Adrenal gland (tissue), 12 donors: Measurements from ENCODE around the gene PTPRE. TPM values are rescaled to one million over a fixed set of nuclear protein-coding genes. Genes with fewer than 3 reads are reported as not detected.
A peak's percentile ranks its signal among the peaks of the same experiment; 100 is the strongest.

ENCODE experiments used
- DNase-seq, 7 donors: peaks; one replicate each; pipeline ENCODE4 v3.0.0-alpha.2; 2019 to 2020
- H3K27ac ChIP-seq, 5 donors: fragments of 200-600 bp; sonication (generic) in 4 of 5; 1 replicate in 3 of 5; 2 replicates in 2 of 5; pipeline versions ENCODE4 v1.5.1 to v1.8.0; 2016 to 2020; ENCODE audit warnings: mild to moderate bottlenecking in 1 of 5
- H3K27me3 ChIP-seq: fragments of 200-600 bp; 2 replicates; pipeline ENCODE4 v1.8.0; 2021
- H3K36me3 ChIP-seq, 2 donors: fragments of 200-600 bp; replicated peaks in 1 of 2; 1 replicate in 1 of 2; 2 replicates in 1 of 2; pipeline versions ENCODE4 v1.5.1 to v1.8.0; 2018 to 2022
- H3K4me1 ChIP-seq, 2 donors: fragments of 200-600 bp; replicated peaks in 1 of 2; 1 replicate in 1 of 2; 2 replicates in 1 of 2; pipeline versions ENCODE4 v1.5.1 to v1.8.0; 2018 to 2021
- H3K4me3 ChIP-seq, 4 donors: fragments of 200-600 bp; sonication (generic) in 3 of 4; one replicate each; pipeline ENCODE4 v1.5.1; 2016 to 2018
- H3K9me3 ChIP-seq, 3 donors: fragments of 200-600 bp; sonication (generic) in 1 of 3; replicated peaks in 1 of 3; 1 replicate in 2 of 3; 2 replicates in 1 of 3; pipeline versions ENCODE4 v1.5.1 to v1.8.0; 2016 to 2021
- POLR2A ChIP-seq, 2 donors: fragments of 450-650 bp; IDR thresholded peaks; one replicate each; pipeline ENCODE4 v1.6.1; 2017; ENCODE audit warnings: antibody characterized with exemption in 2 of 2, mild to moderate bottlenecking in 2 of 2, moderate library complexity in 1 of 2
- WGBS, 4 donors: extraction: QIAGEN DNeasy Blood & Tissue Kit in 2 of 4; methylation state at CpG; one replicate each; pipeline versions ENCODE4 v1.1.5 to v1.1.7; 2013 to 2017; 5-methylcytosine and 5-hydroxymethylcytosine counted together
- intact Hi-C, 2 donors: fragments of 100-400 bp; cut with DNase I; formaldehyde crosslinking; loops; one replicate each; pipeline versions ENCODE4 v1.14.1 to v1.15.0; 2022 to 2023
- polyA plus RNA-seq, 3 donors: library from polyadenylated mRNA; stranded (reverse); fragments of 200-250 nt in 2 of 3; fragments of 350-450 nt in 1 of 3; fragmentation: Illumina TruSeq in 1 of 3; extraction: RNeasy Lipid Tissue Mini Kit (QIAGEN cat#74804) in 1 of 3; gene quantifications; one replicate each; pipeline ENCODE4 v1.2.3, GENCODE V29; 2013 to 2014
- total RNA-seq, 9 donors: library from RNA; depleted of rRNA in 4 of 9; stranded (reverse); fragments of >200 nt in 4 of 9; fragments of 120-200 nt in 1 of 9; fragmentation: NEBNext Ultra II Directional in 1 of 9; extraction: Animal tissue kit (Norgen Biotek cat#: 25700) in 1 of 9; gene quantifications; one replicate each; pipeline versions ENCODE4 v1.1.0 to v1.2.4, GENCODE V29; 2013 to 2023
- TF ChIP-seq, protein P1 (sequence below), 6 experiments: fragments of 450-650 bp in 4 of 6; fragments of 200-600 bp in 2 of 6; sonication (generic) in 1 of 6; IDR thresholded peaks; 1 replicate in 5 of 6; 2 replicates in 1 of 6; pipeline versions ENCODE4 v1.5.1 to v1.8.0; 2016 to 2021; ENCODE audit warnings: antibody characterized with exemption in 6 of 6, mild to moderate bottlenecking in 2 of 6, moderate library complexity in 1 of 6
- donor health status: healthy with polysubstance abuse.
- donor health status: Bipolar disorder and iron deficiency.
- donor health status: DM: yes; HTN: yes; CAD: no.
- donor health status: DM: no; HTN: no; CAD: no.
- donor health status: DM: no; HTN: no; CAD: no.
- donor health status: DM: yes; HTN: yes; CAD: no.

Gene PTPRE
- total and polyA plus RNA-seq, 12 donors: 7.6 to 52.8 (median 41.0) TPM

DNA sequence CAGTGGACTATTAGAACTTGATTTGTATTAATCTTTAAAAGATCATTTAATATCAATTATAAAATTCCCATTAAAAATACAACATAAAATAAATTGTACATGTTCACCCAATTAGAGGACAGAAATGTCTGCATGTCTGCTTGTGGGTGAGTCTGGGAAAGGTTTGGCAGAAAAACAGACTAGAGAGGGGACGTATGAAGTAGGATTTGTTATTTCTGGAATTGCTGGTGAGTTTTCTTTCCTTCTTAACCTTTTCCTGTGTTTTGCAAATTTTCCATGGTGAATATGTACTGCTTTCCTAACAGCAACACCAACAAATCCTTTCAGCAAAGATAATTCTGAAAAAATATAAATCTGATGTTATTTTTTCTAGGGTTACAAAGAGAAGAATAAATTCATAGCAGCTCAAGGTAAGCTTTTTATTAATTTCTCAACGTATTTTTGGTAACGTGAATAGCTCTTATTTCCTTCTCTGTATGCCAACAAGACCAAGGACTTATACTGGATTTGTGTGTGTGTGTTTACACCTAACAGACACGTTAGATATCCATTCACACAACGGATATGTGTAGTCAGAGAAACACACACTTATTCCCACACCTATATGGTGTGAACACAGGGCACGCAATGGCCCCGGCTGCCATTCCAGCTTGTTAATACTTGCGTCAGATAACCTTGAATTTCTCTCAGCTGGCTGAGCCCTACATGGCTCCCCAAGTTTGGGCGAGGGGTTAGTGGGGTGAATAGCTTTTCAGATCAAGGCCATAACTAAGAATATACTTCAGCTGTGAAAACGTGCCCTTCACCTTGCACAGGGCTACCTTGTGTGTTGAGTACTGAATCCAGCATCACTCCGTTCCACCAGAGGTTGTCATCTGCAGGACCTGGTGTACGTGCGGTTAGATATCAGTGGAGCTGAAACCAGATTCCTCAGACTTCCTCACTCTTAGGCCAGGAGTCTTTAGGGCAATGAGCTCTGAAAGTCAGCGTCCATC is 154.7 kb downstream of the PTPRE start:
- H3K9me3 ChIP-seq: no peaks in the 10 kb centered on the region
- peak overlapping the region in 1 of 5 donors; percentile 81 for H3K27ac ChIP-seq
- no peaks in the 10 kb centered on the region for H3K27me3 ChIP-seq
- DNase-seq: peak in 3 of 7 donors; percentile 4 to 13 (median 12)
- H3K4me3 ChIP-seq: no peak overlapping the region
- peaks cover 0 to 20% of the 10 kb centered on the region in 2 donors for H3K36me3 ChIP-seq
- H3K4me1 ChIP-seq: peaks cover 10 to 31% of the 10 kb centered on the region in 2 donors
- 75 to 85% (median 78%) methylated on average over 14 of the region's 14 CpGs for WGBS, 4 donors
- no peak for TF ChIP-seq POLR2A (IDR thresholded peaks at IDR 0.05)
- TF ChIP-seq, protein P1, sequence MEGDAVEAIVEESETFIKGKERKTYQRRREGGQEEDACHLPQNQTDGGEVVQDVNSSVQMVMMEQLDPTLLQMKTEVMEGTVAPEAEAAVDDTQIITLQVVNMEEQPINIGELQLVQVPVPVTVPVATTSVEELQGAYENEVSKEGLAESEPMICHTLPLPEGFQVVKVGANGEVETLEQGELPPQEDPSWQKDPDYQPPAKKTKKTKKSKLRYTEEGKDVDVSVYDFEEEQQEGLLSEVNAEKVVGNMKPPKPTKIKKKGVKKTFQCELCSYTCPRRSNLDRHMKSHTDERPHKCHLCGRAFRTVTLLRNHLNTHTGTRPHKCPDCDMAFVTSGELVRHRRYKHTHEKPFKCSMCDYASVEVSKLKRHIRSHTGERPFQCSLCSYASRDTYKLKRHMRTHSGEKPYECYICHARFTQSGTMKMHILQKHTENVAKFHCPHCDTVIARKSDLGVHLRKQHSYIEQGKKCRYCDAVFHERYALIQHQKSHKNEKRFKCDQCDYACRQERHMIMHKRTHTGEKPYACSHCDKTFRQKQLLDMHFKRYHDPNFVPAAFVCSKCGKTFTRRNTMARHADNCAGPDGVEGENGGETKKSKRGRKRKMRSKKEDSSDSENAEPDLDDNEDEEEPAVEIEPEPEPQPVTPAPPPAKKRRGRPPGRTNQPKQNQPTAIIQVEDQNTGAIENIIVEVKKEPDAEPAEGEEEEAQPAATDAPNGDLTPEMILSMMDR (IDR thresholded peaks at IDR 0.05): no peak
- intact Hi-C loops: no loop called here

DNA sequence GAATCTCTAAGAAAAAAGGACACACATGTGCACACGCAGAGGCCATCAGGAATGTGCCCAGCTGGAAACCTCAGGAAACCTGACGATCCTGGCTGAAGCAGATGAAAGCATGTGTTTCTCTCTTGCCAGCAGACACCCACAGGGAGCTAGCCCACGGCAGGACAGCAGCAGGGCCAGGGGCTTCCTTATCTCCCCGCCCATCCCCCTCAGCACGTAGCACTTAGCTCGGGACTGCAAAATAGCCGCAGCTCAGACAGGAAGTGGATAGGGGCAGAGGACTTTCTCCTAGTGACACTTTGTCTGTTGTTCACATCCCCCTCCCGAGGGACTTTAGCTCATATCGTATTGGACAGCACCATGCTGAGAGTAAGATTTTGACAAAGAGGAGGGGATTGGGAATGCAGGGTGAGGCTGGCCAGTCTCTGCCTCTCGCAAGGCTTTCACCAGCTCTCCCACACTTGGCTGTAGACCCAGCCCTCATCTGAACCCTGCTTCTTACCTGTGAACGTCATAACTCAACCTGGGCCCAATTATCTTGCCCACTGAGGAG is 155.5 kb downstream of the PTPRE start:
- Histone ChIP-seq H3K9me3 (no peaks in the 10 kb centered on the region), H3K27ac (peak overlapping the region; percentile 9 to 95 (median 48)), H3K27me3 (no peaks in the 10 kb centered on the region), H3K4me3 (no peak overlapping the region), H3K36me3 (peaks cover 0 to 25% of the 10 kb centered on the region in 2 donors), H3K4me1 (peaks cover 10 to 31% of the 10 kb centered on the region in 2 donors)
- TF ChIP-seq, protein P1 (IDR thresholded peaks at IDR 0.05): no peak
- no peak for TF ChIP-seq POLR2A (IDR thresholded peaks at IDR 0.05)
- whole genome bisulfite sequencing, 4 donors: 54 to 61% (median 55%) methylated on average over 9 to 11 of the region's 11 CpGs
- peak in 3 of 7 donors; percentile 19 to 42 (median 26) for DNase-seq
- intact Hi-C loops: no loop called here

DNA sequence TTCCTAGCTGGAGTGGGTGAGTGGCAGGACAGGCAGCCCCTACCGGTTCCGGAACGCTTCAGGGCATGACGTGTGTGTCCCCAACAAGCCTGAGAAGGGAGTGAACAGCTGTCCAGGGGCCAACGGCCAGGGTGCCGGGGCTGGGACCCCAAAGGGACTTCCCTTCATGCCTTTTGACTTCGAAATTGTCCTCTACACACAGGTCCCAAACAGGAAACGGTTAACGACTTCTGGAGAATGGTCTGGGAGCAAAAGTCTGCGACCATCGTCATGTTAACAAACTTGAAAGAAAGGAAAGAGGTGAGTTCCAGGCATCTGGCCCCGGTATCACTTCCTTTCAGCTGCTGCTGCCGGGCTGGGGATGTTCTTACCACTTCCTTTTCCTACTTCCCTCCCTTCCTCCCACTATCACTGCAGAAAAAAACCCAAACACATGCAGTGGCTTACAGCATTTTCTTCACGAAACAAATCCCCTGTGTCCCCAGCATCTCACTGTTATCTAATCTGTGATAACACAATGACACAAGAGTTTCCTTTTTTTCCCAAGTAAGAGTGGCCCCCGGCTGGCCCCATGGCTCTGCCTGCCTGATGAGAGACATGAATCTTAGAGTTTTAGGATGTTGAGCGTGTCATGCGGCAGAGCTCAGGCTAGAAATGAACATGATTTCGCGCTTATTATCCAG is 156.1 kb downstream of the PTPRE start:
- no peak for TF ChIP-seq POLR2A (IDR thresholded peaks at IDR 0.05)
- TF ChIP-seq, protein P1 (IDR thresholded peaks at IDR 0.05): no peak
- H3K27ac ChIP-seq: peak overlapping the region; percentile 9 to 95 (median 73)
- WGBS, 4 donors: 57 to 59% (median 58%) methylated on average over 16 to 19 of the region's 19 CpGs
- H3K9me3 ChIP-seq: no peaks in the 10 kb centered on the region
- peaks cover 10 to 31% of the 10 kb centered on the region in 2 donors for H3K4me1 ChIP-seq
- DNase-seq: peak in 5 of 7 donors; percentile 30 to 72 (median 46)
- H3K36me3 ChIP-seq: peaks cover 0 to 31% of the 10 kb centered on the region in 2 donors
- intact Hi-C loops: no loop called here
- no peaks in the 10 kb centered on the region for H3K27me3 ChIP-seq
- no peak overlapping the region for H3K4me3 ChIP-seq

DNA sequence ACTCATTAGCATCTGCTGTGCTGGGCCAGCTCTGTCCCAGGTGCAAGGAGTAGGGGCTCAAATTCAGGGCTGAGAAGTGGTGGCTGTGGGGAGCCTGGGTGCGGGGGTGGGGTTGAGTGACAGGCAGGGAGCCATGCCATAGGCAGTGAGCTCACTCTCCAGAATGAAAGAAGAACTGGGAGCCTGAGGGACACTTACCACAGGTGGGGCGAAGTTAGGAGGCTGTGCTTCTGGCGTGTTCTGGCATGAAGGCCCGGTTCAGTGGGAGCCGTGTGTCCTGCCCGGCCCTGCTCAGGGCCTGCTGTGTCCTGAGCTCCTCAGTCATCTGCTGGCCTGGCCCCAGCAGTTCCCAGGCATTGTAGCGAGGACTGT is 156.8 kb downstream of the PTPRE start:
- Histone ChIP-seq H3K9me3 (no peaks in the 10 kb centered on the region), H3K4me1 (peaks cover 10 to 31% of the 10 kb centered on the region in 2 donors), H3K4me3 (no peak overlapping the region), H3K27ac (peak overlapping the region; percentile 56 to 95 (median 73)), H3K36me3 (peaks cover 0 to 38% of the 10 kb centered on the region in 2 donors), H3K27me3 (no peaks in the 10 kb centered on the region)
- peak in 1 of 7 donors; percentile 15 for DNase-seq
- intact Hi-C loops: no loop called here
- 69 to 74% (median 71%) methylated on average over 2 to 7 of the region's 7 CpGs for WGBS, 4 donors
- TF ChIP-seq POLR2A (IDR thresholded peaks at IDR 0.05): no peak
- TF ChIP-seq, protein P1 (IDR thresholded peaks at IDR 0.05): no peak
